K562 (cell line): ENCODE results near the gene KLF1. TPM values are rescaled to one million over a fixed set of nuclear protein-coding genes. Genes with fewer than 3 reads are reported as not detected.

Experiments
- ATF7 ChIP-seq: fragments of 450-650 bp; IDR thresholded peaks from 2 replicates; pipeline ENCODE4 v1.7.1; 2014; ENCODE audit warnings: mild to moderate bottlenecking, moderate library complexity
- FOXK2 ChIP-seq, 2 experiments: fragments of 450-650 bp; IDR thresholded peaks in 1 of 2; conservative IDR thresholded peaks in 1 of 2; 2 replicates each; pipeline ENCODE4 v1.6.1; 2016; ENCODE audit warnings: low read depth in 2 of 2, mild to moderate bottlenecking in 1 of 2
- HES1 ChIP-seq: fragments of 450-650 bp; IDR thresholded peaks from 2 replicates; pipeline ENCODE4 v1.6.1; 2016; ENCODE audit warnings: low read depth, mild to moderate bottlenecking, moderate library complexity
- PTRF ChIP-seq: fragments of 450-650 bp; IDR thresholded peaks from 2 replicates; pipeline ENCODE4 v1.6.1; 2016; ENCODE audit warnings: mild to moderate bottlenecking, missing genetic modification characterization, missing compliant biosample characterization
- RREB1 ChIP-seq: fragments of 250-450 bp; sonication (Bioruptor Pico); IDR thresholded peaks from 2 replicates; pipeline ENCODE4 v1.4.0; 2020
- SOX6 ChIP-seq: fragments of 450-650 bp; IDR thresholded peaks from 2 replicates; pipeline ENCODE4 v1.6.1; 2014; ENCODE audit warnings: mild to moderate bottlenecking
- TEAD4 ChIP-seq, 2 experiments: sonication (generic) in 1 of 2; formaldehyde crosslinking in 1 of 2; IDR thresholded peaks; 2 replicates each; pipeline versions ENCODE4 v1.6.1 to v1.8.0; 2012 to 2022; ENCODE audit warnings: borderline replicate concordance in 1 of 2, inconsistent platforms in 1 of 2, low read length in 1 of 2, mild to moderate bottlenecking in 1 of 2, missing genetic modification reagents in 1 of 2
- ZNF277 ChIP-seq: fragments of 250-450 bp; sonication (Bioruptor Pico); IDR thresholded peaks from 2 replicates; pipeline ENCODE4 v1.8.0; 2022; ENCODE audit warnings: inconsistent platforms, mild to moderate bottlenecking, moderate library complexity, borderline replicate concordance
- ZNF318 ChIP-seq, 2 experiments: fragments of 450-650 bp; IDR thresholded peaks; 2 replicates each; pipeline ENCODE4 v1.6.1; 2016; ENCODE audit warnings: mild to moderate bottlenecking in 2 of 2, borderline replicate concordance in 1 of 2, low read depth in 1 of 2, moderate library complexity in 1 of 2
- polyA plus RNA-seq, 8 experiments: library from polyadenylated mRNA; depleted of rRNA in 4 of 8; stranded (reverse) in 5 of 8; unstranded in 3 of 8; fragments of >200 nt; fragmentation: Nextera tagmentation in 2 of 8; fragmentation: Illumina TruSeq in 1 of 8; extraction: Ambion mirVana in 2 of 8; extraction: Trizol in 1 of 8; gene quantifications; 2 replicates each; pipeline versions ENCODE4 v1.2.1 to v1.2.3, GENCODE V29; 2011 to 2014; ENCODE audit warnings: inconsistent platforms in 1 of 8, missing spikeins in 1 of 8
- total RNA-seq, 7 experiments: library from RNA; depleted of rRNA in 6 of 7; stranded (reverse); fragments of >200 nt in 6 of 7; fragmentation: Illumina TruSeq in 2 of 7; extraction: Trizol in 2 of 7; gene quantifications; 2 replicates each; pipeline versions ENCODE4 v1.2.1 to v1.2.3, GENCODE V29; 2011 to 2021; ENCODE audit warnings: low replicate concordance in 1 of 7

Gene KLF1
- total and polyA plus RNA-seq, 9 of the 15 experiments (the other 6 are each of a cell fraction or from before 2014, with no cell fraction given) = 8.4 to 163 (median 47.3) TPM

- no peak for TF ChIP-seq RREB1 (CRISPR knock-in tag)
- TF ChIP-seq SOX6 = 0 out of 2 replicates have a peak, but pooled peaks have one; percentile 24
- peak; percentile 82 for TF ChIP-seq ATF7
- TF ChIP-seq ZNF277 (CRISPR knock-in tag) = no peak
- TF ChIP-seq TEAD4 (IDR thresholded peaks at IDR 0.05; ENCODE audit: low read length) = no peak
- TF ChIP-seq TEAD4 (CRISPR knock-in tag; IDR thresholded peaks at IDR 0.05; ENCODE audit: borderline replicate concordance) = peak; percentile 77; the same call in 1 of the 2 replicates
- TF ChIP-seq PTRF (tag) = no peak
- peak in 1 of 2 experiments; percentile 96; a peak in 2 of 4 replicates for TF ChIP-seq ZNF318 (IDR thresholded peaks at IDR 0.05; ENCODE audit: borderline replicate concordance in 1 of 2, low read depth in 1 of 2)
- TF ChIP-seq FOXK2 (conservative IDR thresholded peaks at IDR 0.05 in 1 of 2, IDR thresholded peaks at IDR 0.05 in 1 of 2; ENCODE audit: low read depth in 2 of 2) = peak; percentile 61 to 79; a peak in 2 of 4 replicates
- no peak for TF ChIP-seq HES1
Observed at GRCh38 chr19:12890787-12891552, 4.0 kb upstream of the KLF1 start, which contains the start of gene GCDH (continued).
